Fibroblast of pulmonary artery (primary cell): ENCODE data around the gene SH3BP4.

ENCODE experiments used
- DNase-seq: peaks from one replicate; pipeline ENCODE4 v3.0.0-alpha.2; 2010; ENCODE audit warnings: low read depth
- H3K4me3 ChIP-seq: replicated peaks from 2 replicates; pipeline ENCODE4 v1.5.1; 2011; ENCODE audit warnings: low read depth, mild to moderate bottlenecking, control low read depth, low read length, moderate library complexity
- TF ChIP-seq, protein P1 (sequence below): IDR thresholded peaks from 2 replicates; pipeline ENCODE4 v1.5.1; 2011; ENCODE audit warnings: mild to moderate bottlenecking, control low read depth, low read length, inconsistent platforms; ENCODE audit errors: missing control alignments

Gene SH3BP4

DNA sequence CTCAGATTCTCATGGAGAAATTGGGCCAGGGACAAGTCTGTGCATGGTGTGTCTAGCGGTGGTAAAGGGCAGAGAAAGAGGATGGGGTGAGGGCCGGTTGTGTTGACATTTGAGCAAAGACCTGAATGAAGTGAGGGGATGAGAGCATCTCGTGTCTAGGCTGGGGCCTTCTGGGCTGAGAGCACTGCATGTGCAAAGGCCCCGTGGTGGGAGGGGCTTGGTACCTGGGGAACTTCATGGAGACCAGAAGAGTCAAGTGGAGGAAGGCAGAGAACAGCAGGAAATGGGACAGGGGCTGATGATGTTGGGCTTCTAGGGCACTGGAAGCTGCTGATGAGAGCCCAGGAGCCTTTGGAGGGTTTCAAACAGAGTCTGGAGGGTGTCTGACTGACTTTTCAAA, 76.8 kb downstream of the SH3BP4 start:
- TF ChIP-seq, protein P1, sequence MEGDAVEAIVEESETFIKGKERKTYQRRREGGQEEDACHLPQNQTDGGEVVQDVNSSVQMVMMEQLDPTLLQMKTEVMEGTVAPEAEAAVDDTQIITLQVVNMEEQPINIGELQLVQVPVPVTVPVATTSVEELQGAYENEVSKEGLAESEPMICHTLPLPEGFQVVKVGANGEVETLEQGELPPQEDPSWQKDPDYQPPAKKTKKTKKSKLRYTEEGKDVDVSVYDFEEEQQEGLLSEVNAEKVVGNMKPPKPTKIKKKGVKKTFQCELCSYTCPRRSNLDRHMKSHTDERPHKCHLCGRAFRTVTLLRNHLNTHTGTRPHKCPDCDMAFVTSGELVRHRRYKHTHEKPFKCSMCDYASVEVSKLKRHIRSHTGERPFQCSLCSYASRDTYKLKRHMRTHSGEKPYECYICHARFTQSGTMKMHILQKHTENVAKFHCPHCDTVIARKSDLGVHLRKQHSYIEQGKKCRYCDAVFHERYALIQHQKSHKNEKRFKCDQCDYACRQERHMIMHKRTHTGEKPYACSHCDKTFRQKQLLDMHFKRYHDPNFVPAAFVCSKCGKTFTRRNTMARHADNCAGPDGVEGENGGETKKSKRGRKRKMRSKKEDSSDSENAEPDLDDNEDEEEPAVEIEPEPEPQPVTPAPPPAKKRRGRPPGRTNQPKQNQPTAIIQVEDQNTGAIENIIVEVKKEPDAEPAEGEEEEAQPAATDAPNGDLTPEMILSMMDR = no peak
- H3K4me3 ChIP-seq = no peak overlapping the region
- DNase-seq = no peak

DNA sequence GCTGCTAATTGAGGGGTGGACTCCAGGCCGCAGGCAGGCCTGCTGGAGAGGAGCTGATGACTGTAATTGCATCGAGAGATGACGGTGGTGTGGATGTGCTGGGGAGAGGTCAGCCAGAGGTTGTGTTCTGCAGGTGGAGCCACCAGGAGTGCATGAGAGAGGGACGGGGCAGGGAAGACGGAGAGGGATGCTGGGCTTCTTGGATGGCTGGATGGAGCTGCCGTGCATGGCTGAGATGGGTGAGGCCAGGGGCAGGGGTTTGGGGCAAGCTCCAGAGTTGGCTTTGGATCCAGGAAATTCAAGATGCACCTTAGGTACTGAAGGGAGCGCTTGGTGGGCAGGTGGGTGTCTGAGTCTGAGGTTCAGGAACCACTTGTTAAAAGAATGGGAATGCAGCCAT, 77.2 kb downstream of the SH3BP4 start:
- H3K4me3 ChIP-seq = no peak overlapping the region
- no peak for DNase-seq
- TF ChIP-seq, protein P1 = no peak

DNA sequence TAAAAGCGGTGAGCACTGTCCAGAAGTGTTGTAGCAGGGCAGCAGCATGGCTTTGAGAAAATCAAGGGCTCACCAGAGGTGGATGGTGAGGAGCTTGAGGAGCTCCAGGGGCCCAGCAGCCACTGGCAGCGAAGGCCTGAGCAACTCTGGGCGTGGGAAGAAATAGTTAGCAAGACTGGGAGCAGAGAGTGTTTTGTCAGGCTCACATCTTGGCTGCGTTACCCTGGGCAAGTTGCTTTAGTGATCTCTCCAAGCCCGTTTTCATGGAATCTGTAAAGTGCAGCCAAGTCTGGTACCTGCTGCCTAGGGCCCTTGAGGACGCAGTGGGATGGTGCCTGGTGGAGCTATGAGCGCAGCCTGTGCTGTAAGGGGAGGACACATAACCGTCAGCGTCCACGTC, 78.3 kb downstream of the SH3BP4 start:
- no peak for DNase-seq
- TF ChIP-seq, protein P1 = no peak
- H3K4me3 ChIP-seq = no peak overlapping the region

DNA sequence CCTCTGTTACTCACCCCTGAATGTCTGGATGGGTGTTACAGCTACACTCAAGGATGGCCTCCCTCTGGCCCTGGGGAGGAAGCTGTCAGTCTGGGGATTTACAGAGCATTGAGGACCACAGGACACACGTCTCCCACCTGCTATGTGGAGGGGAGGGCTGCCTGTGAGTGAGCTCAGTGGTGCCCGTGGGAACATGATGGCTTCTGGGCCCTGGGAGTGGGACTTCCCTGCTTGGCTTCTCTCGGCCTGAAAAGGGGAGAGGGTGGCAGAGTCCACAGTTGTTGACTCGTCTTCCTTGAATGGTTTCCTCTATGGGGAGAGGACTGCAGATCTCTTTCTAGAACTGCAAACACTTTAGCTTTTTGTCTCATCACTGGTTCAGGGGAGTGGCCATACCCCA, 79.1 kb downstream of the SH3BP4 start:
- H3K4me3 ChIP-seq = no peak overlapping the region
- TF ChIP-seq, protein P1 = no peak
- no peak for DNase-seq

DNA sequence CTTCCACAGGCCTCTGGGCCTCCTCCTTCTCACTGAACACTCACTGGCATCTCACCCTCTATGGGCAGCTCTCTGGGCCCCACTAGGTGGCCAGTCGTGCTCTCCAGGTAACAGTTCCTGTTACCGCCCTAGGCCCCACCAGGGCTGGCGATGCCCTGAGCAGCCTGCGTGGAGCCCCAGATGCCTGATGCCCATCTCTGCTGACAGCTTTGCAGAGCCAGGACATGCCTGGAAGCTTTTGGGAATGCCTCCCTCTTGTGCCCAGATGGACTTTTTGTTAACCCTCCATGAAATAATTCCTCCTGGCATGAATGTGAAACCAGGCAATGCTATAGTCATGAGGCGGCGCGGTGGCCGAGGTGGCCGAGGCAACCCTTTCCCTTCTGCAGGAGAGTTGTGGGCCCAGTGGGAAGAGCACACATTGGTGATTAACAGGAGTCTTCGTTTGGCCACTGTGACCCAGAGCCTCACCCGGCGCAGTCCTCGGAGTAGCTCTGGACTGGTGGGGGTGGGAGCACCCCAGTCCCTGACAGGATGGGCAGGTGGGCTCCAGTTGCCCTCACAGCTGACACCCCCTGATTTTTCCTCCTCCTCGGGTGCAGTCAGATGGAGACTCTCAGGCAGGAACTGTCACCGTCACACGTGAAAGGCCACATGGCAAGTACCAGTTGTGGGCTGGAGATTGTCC, 80.0 kb downstream of the SH3BP4 start:
- TF ChIP-seq, protein P1 = no peak
- DNase-seq = no peak
- H3K4me3 ChIP-seq = no peak overlapping the region

DNA sequence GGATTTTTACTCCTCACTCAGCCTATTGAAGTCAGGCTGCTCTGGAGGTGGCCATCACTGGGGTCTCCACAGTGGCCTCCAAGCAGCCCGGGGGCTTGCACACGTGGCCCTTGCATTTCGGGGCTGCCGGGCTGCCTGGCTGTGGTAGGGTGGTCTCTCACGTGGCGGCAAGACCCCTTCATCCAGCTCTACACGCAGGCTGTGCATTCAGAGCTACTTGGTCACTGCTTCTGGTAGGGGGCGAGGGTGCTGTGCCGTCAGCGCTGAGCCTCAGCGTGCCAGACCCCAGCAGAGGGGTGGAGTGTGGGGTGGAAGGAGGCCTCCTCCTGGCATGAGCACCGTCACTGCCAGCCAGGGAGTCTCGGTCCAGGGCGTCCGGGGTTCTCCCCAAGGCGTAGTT, 80.6 kb downstream of the SH3BP4 start:
- TF ChIP-seq, protein P1 = no peak
- no peak for DNase-seq
- H3K4me3 ChIP-seq = no peak overlapping the region

DNA sequence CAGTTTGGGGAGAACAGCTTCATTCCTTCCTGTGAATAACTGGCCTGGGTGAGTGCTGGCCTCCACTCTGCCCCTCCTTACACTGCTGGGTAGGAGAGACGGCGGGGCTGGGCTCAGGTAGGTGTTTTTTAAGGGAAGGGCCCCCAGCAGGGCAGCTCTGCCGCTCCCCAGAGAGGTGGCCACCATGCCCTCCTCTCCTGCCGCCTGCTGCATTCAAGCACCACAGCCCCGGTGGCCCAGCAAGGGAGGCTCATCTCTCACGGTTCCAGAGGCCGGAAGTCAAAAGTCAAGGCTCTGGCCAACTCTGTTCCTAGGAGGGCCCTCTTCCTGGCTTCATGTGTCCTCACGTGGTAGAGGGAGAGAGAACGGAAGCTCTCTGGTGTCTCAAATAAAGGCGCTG, 81.1 kb downstream of the SH3BP4 start:
- TF ChIP-seq, protein P1 = no peak
- no peak for DNase-seq
- H3K4me3 ChIP-seq = no peak overlapping the region
